ENCODE data around the gene NUCKS1.

DNA sequence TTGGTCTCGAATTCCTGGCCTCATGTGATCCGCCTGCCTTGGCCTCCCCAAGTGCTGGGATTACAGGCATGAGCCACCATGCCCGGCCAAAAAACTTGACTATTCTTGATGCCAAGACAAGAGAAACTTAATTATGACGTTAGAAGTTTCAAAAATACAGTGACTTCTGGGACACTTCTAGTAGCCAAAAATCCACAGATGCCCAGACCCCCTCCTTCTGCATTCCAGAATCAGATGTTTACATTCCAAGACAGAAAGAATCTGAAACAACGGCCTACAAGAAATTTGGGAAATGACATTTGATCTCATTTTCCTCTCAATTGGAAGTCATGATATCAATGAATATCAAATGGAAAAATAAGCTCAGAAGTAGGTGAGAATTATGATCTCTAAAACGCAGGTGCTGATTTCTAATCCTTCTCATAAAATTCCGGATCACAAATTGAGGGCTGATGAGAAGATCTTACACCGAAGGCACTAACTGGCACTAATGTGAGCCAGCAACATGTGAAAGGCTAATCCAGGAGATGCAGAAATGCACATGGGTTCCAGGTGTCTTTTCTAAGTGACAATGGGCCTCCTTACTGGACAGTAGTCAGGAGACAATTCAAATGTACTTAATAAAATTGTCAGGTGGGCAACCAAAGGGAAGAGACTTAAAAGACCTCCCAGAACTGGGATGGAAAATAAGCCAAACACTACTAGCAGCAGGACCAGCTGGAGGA lies 19.8 kb upstream of the NUCKS1 start:
- TF ChIP-seq CTCF (IDR thresholded peaks at IDR 0.05), result no peak
- no peak for TF ChIP-seq POLR2A (IDR thresholded peaks at IDR 0.05)
- TF ChIP-seq POLR2AphosphoS5 (IDR thresholded peaks at IDR 0.05), result no peak
- TF ChIP-seq EP300 (IDR thresholded peaks at IDR 0.05), result no peak
